HG03575 (cell line): Measurements from ENCODE around the gene FARP1.
"Not testable (repeated sequence)": the region's sequence is repeated elsewhere in the genome, so short reads cannot be mapped to it uniquely, and the experiment has no call there.

Source experiments
- ATAC-seq: cut with Tn5 transposase; IDR thresholded peaks from one replicate; pipeline ENCODE4 v1.9.1; 2021; ENCODE audit not compliant: unreplicated experiment, insufficient number of reproducible peaks, low FRiP score; ENCODE audit errors: extremely low read depth

Gene FARP1

DNA sequence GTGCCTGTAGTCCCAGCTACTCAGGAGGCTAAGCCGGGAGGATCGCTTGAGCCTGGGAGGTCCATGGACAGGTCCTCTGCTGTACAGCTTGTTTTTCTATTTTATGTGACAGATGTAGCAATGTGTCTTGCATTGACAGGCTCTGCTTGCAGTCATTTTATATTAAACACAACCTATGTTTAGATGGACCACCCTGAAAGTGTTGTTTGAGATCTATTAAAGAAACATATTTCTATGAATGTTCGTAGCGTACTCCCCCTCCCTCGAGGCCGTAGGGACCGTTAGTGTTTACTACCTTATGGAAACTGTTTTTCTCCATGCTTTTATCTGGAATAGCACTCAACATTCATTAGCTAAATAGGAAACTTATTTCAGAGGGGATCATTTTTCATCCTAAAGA, 99.1 kb downstream of the FARP1 start:
- ATAC-seq: no peak

DNA sequence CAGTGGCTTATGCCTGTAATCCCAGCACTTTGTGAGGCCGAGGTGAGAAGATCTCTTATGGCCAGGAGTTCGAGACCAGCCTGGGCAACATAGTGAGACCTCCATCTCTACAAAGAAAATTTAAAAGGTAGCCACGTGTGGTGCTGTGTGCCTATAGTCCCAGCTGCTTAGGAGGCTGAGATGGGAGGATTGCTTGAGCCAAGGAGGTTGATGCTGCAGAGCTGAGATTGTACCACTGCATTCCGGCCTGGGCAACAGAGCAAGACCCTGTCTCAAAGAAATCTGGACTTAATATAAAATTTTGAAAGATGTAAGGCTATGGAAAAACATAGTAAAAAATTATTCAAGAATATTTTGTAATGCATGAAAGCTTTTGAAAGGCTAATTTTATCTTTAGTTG, 99.5 kb downstream of the FARP1 start:
- no peak for ATAC-seq

DNA sequence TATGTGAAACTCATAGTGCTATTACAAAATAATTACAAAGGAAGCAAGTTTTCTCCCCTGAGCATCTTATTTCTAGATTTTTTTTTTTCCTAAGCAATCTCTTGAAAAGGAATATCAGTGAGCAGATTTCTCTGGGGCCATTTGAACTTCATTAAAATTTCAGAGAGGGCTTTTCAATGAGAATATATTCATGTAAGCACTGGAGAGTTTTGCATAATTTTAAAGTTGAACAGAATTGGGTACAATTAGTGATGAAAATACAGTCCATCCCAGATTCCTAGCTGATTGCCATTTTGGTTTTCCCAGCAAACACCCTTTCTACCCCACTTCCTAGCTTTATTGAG, 101.0 kb downstream of the FARP1 start:
- no peak for ATAC-seq

DNA sequence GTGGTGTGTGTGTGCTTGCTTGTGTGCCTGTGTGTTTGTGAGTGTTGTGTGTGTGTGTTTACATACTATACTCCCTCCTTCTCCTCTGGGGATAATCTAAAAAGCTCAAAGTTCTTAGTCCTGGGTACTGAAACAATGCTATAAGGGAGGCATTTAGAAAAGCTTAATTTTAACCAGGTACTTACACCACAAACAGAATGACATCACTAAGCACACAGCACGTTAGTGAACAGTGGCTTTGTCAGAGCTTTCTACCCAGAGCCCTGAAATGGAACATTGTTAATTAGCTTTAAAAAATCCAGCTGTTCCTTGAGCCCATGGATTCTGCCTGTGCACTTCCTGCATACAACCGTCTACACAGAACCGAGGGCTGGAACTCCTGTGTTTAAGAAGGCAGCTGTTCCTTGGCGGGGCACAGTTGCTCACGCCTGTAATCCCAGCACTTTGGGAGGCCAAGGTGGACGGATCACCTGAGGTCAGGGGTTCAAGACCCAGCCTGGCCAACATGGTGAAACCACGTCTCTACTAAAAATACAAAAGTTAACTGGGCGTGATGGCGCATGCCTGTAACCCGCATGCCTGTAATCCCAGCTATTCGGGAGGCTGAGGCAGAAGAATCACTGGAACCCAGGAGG, 103.8 kb downstream of the FARP1 start:
- no peak for ATAC-seq

DNA sequence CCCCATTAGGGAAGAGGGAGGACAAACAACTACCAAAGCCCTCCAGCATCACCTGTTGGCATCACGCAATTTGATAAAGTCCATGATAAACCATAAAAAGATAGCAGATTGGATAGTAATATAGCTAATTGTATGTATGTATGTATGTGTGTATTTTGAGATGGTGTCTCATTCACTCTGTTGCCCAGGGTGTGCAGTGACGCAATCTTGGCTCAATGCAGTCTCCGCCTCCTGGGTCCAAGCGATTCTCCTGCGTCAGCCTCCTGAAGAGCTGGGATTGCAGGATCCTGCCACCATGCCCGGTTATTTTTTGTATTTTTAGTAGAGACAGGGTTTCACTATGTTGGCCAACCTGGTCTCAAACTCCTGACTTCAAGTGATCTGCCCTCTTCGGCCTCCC, 108.8 kb downstream of the FARP1 start:
- no peak for ATAC-seq

DNA sequence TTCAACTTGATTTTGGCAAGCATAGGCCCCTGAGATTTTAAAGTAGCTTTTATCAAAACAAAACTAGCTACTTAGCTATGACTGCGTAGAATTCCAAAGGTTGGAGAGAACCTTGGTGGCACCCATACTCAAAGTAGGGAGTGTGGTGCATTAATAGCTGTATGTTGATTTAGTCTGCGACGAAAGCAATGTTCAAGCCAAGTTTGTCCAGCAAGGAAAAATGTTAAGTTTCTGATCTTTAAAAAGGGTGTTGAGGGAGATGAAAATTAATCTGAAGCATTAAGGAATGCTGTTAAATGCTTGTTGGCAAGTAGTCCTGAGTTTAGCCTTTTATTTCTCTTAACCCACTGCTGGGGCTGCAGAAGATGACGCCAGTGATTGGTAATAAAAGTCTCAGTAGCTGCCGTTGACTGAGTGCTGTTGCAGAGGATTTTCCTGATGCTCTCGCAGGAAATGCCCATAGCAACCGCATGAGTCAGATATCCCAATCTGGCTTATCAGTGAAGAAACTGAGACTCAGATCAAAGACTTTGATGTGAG, 110.1 kb downstream of the FARP1 start:
- ATAC-seq: no peak

DNA sequence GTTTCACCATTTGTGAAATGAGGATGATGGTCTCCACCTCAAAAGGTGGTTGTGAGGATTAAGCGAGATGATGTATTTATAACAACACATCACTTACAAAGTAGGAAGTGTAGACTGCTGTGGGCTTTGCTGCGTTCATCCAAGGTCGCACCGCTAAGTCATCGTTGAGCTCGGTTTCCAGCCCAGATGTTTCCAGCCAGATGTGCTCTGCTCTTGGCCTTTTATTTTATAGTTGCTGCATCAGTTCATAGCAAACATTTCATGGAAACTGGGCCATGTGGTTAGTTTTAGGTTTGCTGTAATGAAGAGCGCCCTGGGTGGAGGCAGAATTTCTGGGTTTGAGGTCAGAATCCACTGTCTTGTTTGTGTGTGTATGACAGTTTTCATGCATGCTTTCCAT, 110.6 kb downstream of the FARP1 start:
- ATAC-seq: no peak

DNA sequence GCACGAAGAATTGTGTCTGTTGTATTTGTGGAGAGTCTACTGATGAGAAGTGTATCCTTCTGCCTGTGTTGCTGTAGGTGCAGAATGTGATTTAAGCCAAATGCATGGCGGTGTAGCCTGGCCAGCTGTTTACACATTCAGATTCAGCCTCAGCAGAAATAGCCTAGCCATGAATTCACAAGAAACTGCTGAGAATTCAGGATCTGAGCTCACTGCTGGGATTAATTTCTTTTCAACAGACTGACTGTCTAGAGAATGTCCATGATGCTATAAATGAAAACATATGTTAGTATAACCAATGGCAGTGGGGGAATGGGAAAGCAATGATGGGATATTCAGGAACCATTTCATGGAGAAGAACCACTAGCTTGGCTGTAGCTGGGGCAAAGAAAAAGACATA, 111.6 kb downstream of the FARP1 start:
- ATAC-seq: no peak

DNA sequence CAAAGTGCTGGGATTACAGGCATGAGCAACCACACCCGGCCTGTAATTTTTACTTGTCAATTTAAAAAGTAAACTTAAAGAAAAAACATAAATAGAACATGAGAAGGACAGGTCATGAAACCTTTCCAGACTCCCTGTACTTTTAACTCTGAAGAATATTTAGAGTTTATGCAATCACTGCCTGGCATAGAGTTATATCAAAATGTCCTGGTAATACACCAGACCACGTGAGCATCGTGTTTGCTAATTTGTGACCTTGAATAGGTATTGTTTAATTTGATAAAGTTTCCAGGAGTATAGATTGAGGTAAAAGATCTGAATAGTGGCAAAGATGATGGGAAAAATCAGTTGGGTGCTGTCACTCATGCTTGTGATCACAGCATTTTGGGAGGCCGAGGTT, 115.3 kb downstream of the FARP1 start:
- ATAC-seq: no peak

DNA sequence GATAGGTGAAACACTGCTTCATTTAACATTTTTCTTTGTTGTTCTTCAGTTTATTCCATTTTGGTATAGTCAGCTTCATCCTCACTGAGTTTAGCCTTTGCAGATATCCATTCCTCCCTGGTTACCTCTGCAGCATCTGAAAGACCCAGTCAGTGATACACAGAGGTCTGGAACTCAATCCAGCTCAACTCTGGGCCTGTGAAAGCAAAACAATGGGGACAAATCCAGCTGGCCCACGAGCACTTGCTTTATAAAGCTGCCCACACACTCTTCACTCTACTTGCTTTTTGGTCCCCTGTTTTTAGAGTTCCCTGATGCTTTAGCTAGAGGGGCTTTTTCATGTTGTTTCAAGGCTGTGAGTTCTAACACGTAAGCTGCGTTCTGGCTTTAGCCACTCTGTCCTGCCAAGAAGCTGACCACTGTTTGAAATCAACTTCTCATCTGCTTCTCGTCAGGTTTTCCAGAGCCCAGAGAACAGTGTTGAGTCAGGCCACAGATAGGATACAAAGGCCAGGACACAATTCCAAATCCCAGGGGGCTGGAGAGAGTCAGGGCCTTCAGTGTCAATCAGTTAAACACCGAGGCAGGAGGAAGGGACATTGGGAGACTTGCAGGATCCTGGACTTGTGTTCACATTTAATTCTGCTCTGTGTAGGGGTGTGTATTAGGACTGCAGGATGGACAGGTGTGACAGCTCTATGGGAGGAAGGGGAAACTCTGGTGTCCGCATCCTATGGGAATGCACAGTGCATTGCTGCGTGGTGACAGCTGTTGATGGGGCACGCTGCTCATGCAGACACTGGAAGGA, 117.7 kb downstream of the FARP1 start:
- ATAC-seq: no peak

DNA sequence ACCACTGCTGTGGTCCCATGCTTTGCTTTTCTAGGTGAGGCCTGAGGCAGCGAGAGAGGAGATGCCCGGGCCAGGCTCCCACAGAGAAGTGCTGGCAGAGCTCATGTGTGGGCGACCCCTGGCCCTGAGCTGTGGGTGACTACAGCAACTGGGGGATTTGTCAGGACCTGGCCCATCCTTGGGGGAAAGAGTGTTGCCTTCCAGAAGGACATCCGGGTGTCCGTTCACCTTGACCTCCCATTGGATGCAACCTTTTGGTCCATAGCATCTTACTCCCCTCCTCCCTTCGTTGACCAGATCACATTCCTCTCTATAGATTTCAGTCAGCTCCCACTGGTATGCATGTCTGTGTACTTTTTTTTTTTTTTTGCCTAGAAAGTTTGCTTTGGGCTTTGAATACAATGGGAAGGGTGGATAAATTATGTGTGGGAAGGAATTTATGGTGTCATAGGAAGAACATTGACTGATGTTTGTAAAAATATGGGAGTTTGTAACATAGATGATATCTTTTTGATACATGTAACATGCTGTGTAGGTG, 118.3 kb downstream of the FARP1 start:
- no peak for ATAC-seq

DNA sequence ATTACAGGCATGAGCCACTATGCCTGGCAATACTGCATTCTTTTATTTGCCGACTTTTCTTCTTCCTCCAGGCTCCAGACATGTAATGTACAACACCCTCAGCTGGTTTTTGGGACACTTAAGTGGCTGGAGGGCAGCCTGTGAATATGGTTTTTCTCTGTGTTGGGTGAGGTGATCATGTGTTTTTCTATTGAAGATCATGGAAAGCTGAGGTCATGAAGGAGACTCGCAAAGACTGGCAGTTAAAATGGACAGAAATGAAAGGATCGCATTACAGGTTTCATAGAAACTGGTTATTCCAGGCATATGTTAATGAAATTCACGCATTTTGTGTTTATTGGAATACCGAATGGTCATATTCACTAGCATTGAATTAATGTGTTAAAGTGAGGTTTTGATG, 119.4 kb downstream of the FARP1 start:
- ATAC-seq: no peak

DNA sequence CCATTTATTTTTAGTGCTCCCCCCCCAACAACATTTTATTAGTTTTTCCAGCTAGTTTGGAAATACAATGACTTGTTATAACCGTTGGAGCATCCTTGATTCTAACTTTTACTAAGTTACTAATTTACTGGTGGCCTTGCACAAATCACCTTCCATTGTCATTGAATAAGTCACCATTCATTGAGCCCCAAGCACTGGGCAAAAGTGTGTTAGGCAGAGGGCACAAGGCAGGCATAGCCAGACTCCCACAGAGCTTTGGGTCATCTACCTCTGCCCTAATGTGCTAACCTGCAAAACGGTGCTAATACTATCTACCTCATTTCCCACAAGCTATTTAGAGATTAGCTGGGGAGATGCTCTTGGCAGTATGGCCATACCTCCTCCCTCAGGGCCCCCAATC, 120.9 kb downstream of the FARP1 start:
- no peak for ATAC-seq

DNA sequence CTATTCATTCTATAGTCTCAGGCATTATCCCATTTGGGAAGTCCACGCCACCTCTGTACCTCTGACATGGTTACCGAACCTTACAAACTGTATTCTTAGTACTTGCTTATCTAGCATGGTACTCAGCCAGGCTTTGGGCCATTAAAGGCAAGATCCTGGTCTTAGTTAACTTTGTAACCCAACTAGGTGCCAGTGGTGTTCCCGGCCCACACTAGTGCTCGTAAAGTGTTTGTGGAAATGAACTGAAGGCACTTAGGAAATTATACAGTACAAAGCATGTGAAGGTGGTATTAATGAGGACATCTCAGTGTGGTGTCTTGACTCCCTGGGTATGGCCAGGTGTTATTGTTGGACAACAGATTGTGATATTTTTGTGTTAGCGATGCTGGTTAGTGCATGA, 122.0 kb downstream of the FARP1 start:
- ATAC-seq: no peak

DNA sequence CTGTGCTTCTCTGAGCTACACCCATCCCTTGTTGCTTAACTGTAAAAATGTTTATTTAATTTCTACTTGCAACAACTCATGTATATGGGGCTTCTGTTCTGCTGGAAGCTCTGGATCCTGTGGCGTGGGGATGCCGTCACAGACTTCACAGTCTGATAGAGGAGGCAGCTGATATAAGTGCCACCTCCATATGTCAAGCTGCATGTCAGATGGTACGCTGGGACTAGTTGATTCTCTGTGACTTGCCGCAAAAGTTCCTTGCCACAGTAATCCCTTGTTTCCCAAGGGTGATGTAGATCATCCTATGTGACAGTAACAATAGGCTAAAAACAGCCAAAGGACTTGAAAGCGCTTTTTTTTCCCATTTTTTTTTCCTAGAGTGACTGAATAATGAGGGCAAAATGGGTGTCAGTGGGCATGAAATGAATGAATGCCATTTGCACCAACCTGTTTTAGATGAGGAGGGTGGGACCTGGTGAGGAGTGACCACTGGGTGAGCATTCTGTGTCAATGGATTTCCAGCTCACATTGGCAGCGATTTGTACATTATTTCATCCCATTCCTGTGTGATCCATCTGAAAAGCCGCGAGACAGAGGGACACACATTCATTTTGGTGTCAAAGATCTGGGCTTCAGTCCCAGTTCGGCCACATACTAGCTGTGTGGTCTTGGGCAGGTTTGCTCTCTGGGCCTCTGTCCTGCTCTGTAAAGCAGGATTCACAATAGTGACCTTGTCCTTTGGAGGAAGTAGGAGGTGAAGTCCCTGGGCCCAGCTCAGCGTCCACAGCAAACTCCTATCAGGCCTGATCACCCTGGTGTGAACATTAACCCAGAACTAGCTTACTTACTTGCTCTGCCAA, 123.0 kb downstream of the FARP1 start:
- ATAC-seq: no peak

DNA sequence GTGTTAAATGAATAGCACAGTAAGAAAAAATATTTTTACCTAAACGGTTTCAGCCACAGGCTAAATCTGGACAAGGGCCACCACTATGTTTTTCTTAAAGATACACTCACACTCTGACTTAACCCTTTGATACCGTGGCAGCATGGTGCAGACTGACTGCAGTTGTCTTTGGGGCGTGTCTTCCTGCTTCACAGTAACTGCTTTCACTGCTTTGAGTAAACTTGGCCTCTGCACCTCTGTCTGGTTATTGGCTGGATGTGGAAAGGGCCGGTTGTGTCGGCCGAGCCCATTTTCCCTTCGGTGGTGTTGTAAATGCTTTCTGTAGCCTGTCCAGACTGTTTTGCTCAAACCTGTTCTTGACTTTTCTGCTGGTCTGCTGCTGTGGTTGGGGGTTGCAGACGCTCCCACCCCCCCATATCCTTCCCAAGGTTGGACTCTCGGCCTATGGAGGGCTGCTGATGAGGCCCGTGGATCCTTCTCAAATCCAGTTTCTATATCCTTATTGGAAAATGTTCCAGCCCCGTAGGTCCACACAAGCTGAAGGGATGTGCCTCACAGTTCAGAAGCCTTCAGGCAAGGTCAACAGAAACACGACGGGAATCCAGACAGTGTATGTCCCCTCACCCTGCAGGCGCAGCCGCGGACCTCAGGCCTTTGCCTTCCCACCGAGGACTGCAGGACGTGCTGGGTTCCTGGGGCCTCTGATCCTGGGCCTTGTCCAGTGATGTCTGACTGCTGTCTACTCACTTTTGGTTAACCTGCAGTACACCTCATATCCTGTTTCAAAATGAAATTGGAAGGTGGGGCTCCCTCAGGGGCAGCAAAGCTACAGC, 124.4 kb downstream of the FARP1 start:
- ATAC-seq: no peak

DNA sequence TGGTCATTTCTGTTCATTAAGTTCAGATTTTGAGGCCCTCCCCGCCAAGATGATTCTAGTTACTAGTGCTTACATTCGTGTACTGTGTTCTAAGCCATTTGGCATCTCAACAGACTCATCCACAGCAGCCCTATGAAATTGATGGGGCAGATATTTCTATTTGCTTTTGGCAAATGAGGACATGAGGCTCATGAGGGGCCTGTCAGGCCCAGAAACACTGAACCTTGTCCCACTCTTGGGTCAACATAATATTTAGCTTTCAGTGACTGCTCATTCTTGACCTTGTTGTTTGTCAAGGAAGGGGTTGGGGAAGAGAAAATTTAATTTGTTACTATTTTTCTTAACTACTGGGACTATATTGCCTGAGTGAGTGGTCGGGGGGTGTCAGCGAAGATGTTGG, 126.5 kb downstream of the FARP1 start:
- ATAC-seq: no peak

DNA sequence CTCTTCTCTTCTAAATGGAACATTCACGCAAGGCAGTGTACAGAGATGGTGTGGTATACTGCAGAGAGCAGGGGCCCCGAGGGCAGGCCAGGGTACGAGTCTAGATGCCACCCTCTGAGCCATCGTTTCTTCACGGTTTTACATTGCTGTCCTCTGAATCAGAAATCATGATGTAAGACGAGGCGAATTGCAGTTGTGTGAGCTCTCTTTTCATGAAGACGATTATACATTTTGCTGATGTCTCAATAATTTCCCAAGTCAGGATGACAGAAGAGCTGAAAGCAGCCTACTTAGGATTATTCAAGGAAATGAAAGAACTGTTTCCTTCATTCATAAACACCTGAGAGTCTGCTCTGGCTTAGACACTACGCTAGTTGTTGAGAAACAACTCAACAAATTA, 127.9 kb downstream of the FARP1 start:
- ATAC-seq: no peak

DNA sequence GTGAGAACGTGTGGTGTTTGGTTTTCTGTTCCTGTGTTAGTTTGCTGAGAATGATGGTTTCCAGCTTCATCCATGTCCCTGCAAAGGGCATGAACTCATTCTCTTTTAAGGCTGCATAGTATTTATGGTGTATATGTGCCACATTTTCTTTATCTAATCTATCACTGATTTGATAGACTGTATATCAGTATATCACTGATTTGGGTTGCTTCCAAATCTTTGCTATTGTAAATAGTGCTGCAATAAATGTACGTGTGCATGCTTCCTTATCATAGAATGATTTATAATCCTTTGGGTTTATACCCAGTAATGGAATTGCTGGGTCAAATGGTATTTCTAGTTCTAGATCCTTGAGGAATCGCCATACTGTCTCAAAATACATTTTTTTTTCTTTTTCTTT, 128.8 kb downstream of the FARP1 start:
- ATAC-seq: not testable (repeated sequence)
